Brain microvascular endothelial cell (primary cell): ENCODE results near the gene WNT6.

Source experiments
- DNase-seq: peaks from one replicate; pipeline ENCODE4 v3.0.0-alpha.2; 2020
- H3K27ac ChIP-seq: fragments of 250-450 bp; sonication (Bioruptor Pico); 2 replicates; pipeline ENCODE4 v1.5.1; 2020; ENCODE audit warnings: mild to moderate bottlenecking, moderate library complexity
- H3K27me3 ChIP-seq: fragments of 250-450 bp; sonication (Bioruptor Pico); replicated peaks from 2 replicates; pipeline ENCODE4 v1.5.1; 2020; ENCODE audit warnings: mild to moderate bottlenecking
- H3K36me3 ChIP-seq: fragments of 250-450 bp; sonication (Bioruptor Pico); replicated peaks from 2 replicates; pipeline ENCODE4 v1.5.1; 2020; ENCODE audit warnings: mild to moderate bottlenecking
- H3K4me3 ChIP-seq: 2 replicates; pipeline ENCODE4 v1.5.1; 2011; ENCODE audit warnings: low read depth, mild to moderate bottlenecking, control low read depth, low read length, moderate library complexity
- in situ Hi-C: cut with HindIII; loops from 2 replicates; pipeline ENCODE4 v1.10.0; 2017; ENCODE audit warnings: low sequenced_read_pairs, low pct_ligation_motif_present
- TF ChIP-seq, protein P1 (sequence below): IDR thresholded peaks from 2 replicates; pipeline ENCODE4 v1.5.1; 2011; ENCODE audit warnings: low read depth, mild to moderate bottlenecking, moderate library complexity, low read length, control low read depth, inconsistent platforms; ENCODE audit errors: missing control alignments

Gene WNT6

DNA sequence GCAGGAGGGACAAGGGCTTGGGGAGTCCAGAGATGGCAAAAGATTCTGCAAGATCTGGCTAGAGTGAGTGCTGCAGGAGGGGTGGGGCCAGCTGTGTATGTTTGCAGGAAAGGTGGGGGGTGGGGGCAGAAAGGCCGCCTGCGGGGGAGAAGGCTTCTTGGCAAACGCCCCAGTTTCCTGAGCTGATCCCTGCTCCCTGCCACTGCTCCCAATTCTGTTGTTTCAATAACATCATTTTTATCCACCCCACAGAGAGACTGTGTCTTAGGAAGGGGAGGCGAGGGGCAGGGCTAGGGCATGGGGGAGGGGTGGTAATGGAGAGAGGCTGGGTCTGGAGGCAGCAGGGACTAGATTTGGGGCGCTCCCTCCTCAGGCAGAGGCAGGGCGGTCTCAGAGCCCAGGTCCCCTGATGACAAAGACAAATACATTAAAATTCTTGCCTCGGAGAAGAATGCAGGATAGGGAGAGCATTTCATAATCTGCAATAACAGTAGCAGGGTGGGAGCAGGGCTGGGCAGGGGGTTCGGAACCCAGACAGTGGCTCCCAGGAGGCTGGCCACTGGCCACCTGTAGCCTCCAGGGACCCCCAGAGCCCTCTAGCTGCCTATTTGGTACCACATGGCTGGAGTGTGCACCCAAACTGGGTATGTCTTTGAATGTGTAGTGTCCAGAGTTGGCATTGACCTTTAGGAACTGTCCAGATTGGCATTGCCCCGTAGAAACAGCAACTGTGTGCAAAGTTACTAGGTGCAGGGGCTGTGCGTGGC, 2.1 kb upstream of the WNT6 start:
- Histone ChIP-seq H3K27ac (no peak overlapping the region), H3K27me3 (peaks cover 79% of the 10 kb centered on the region), H3K36me3 (no peaks in the 10 kb centered on the region), H3K4me3 (no peak overlapping the region)
- in situ Hi-C loops, result no loop called here
- TF ChIP-seq, protein P1, sequence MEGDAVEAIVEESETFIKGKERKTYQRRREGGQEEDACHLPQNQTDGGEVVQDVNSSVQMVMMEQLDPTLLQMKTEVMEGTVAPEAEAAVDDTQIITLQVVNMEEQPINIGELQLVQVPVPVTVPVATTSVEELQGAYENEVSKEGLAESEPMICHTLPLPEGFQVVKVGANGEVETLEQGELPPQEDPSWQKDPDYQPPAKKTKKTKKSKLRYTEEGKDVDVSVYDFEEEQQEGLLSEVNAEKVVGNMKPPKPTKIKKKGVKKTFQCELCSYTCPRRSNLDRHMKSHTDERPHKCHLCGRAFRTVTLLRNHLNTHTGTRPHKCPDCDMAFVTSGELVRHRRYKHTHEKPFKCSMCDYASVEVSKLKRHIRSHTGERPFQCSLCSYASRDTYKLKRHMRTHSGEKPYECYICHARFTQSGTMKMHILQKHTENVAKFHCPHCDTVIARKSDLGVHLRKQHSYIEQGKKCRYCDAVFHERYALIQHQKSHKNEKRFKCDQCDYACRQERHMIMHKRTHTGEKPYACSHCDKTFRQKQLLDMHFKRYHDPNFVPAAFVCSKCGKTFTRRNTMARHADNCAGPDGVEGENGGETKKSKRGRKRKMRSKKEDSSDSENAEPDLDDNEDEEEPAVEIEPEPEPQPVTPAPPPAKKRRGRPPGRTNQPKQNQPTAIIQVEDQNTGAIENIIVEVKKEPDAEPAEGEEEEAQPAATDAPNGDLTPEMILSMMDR, result no peak
- DNase-seq, result no peak

DNA sequence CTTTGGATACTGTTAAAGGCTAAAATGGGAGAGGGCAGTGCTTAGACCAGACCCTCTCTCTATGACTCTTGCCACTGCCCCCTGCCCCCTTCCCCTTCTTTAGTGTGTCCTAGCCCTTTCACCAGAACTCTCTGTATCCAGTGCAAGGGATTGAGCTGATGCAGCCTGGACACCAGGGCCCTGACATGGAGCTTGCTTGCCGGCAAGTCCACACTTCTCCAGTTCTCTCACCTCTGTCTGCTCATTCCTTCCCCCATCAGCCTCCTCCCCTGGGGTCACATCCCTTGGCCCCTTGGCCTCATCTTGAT, 1.5 kb upstream of the WNT6 start:
- Histone ChIP-seq H3K36me3 (no peaks in the 10 kb centered on the region), H3K4me3 (no peak overlapping the region), H3K27ac (no peak overlapping the region), H3K27me3 (peaks cover 77% of the 10 kb centered on the region)
- no peak for DNase-seq
- in situ Hi-C loops, result no loop called here
- TF ChIP-seq, protein P1, result no peak

DNA sequence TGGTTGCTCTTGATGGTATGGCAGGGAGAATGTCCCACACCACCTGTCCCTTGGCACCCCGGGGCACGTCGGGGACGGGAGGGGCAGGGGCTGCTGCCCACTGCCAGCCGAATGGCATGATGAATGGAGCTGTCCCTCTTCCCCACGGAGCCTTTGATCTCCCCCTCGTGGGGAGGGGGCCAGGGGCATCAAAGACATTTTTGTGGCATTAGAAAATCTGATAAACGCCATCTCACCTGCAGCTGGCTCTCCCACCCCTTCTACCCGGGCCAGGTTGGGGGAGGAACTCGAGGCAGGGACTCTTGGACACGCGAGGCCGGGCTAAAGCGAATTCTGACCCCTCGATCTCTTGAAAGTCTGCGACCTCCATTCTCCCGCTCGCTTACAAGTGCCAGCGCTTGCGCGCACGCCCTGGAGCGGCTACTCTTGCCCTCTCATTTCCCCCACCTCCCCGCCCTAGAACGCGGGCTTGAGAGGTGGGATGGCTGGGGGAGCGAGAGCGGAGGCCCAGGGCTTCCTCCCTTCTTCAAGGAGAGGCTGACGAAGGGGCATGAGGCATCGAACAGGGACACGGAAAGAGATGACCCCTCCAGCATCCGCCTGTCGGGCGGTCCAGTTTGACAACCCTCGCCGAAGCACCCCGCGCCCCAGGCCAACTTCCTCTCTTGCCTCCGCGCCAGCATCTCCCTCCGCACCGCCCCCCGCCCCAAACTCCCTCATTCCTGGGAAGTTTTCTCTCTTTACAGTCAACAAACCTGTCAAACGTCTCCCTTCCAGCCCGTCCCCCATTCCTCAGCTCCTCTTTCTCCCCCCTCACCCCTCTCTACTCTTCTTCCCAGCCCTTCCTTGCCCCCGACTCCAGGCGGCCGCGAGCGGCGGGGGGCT, 692 bp upstream of the WNT6 start:
- TF ChIP-seq, protein P1, result no peak
- H3K27ac ChIP-seq, result no peak overlapping the region
- H3K36me3 ChIP-seq, result no peaks in the 10 kb centered on the region
- in situ Hi-C loops, result no loop called here
- no peak overlapping the region for H3K4me3 ChIP-seq
- peaks cover 74% of the 10 kb centered on the region for H3K27me3 ChIP-seq
- DNase-seq, result no peak

DNA sequence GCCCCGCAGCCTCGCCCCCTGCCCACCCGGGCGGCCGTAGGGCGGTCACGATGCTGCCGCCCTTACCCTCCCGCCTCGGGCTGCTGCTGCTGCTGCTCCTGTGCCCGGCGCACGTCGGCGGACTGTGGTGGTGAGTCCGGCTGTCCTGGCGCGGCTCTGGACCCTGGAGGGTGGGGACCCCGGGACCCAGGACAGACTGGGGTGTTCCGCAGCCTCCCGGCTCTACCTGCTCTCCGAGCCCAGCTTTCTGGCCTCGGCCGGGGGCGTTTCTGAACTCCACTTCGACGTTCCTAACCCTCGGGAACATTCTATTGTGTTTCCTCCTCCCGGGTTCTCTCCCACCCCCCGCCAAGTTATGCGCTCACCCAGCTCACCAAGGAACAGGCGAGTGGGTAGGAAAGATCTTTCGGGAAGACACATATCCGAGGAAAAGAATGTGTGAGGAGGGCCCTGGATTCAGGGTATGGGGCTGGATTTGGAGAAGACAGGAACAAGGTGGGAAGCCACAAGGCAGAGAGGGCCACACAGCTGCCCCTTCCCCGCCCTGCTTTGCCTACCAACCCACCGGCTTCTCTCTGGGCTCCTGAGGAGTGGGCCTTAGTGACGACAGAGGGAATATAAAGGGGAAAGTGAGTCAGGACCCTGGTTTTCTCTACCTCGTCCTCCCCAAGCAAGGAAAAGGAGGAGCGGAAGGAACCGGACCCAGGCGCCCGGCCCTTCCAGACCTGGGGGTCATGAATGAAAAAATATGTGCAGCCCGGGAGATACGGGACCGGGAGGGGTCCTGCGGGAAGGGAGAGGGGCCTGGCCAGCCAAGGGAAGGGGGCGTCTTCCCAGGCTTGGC, 605 bp downstream of the WNT6 start:
- Histone ChIP-seq H3K27ac (no peak overlapping the region), H3K4me3 (no peak overlapping the region), H3K36me3 (no peaks in the 10 kb centered on the region), H3K27me3 (peaks cover 66% of the 10 kb centered on the region)
- in situ Hi-C loops, result no loop called here
- TF ChIP-seq, protein P1, result no peak
- DNase-seq, result no peak

DNA sequence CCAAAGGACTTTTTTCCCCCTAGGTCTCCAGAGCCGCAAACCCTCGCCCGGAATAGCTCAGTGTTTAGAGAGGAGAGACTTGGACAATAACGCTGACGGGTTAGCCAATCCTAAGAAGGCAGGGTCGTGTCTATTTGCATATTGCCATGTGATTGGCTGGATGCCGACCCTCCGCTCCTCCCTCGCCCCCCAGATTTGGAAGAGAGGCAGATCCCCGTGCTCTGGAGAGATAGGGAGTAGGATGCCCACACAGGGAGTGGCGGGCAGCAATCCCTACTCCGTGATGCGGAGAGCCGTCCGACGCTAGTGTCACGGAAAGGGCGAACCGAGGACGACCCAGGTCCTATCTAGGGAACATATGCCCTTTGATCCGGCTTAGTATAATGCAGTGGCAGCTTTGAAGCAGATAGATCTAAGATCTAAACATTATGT, 1.4 kb downstream of the WNT6 start:
- Histone ChIP-seq H3K4me3 (no peak overlapping the region), H3K27ac (no peak overlapping the region), H3K36me3 (no peaks in the 10 kb centered on the region), H3K27me3 (peaks cover 58% of the 10 kb centered on the region)
- no peak for DNase-seq
- in situ Hi-C loops, result no loop called here
- TF ChIP-seq, protein P1, result no peak
